Chondrocyte (in vitro differentiated cells): ENCODE results near the gene CYP2A13. TPM values are rescaled to one million over a fixed set of nuclear protein-coding genes. Genes with fewer than 3 reads are reported as not detected.

ENCODE experiments used
- total RNA-seq: library from RNA; stranded (reverse); gene quantifications from 3 replicates; pipeline ENCODE4 v1.2.1, GENCODE V29; 2021

The CYP2A13 gene
- total RNA-seq, 1 donor from 2014 or later: not detected

Other genes with a start within 250 kb of the CYP2A13 start
- not detected in 3 replicates for gene CYP2A6, start 238.0 kb upstream of the CYP2A13 start, total RNA-seq
- gene CYP2A7, start 206.2 kb upstream of the CYP2A13 start, total RNA-seq: not detected in 3 replicates
- gene CYP2B6, start 97.2 kb upstream of the CYP2A13 start, total RNA-seq: not detected in 3 replicates
- gene CYP2F1, start 26.0 kb downstream of the CYP2A13 start, total RNA-seq: not detected in 3 replicates
- gene CYP2S1, start 104.8 kb downstream of the CYP2A13 start, total RNA-seq: not detected in 3 replicates
- gene AXL, start 130.8 kb downstream of the CYP2A13 start, total RNA-seq: 151 to 218 TPM (median 214 TPM) in 3 replicates
- 158 to 195 TPM (median 161 TPM) in 3 replicates for gene HNRNPUL1, start 175.9 kb downstream of the CYP2A13 start, total RNA-seq
- gene CCDC97, start 221.7 kb downstream of the CYP2A13 start, total RNA-seq: 21.8 to 33.2 TPM (median 25.5 TPM) in 3 replicates